HepG2 (cell line): ENCODE results near the gene TSC1.

Experiments
- CBX1 ChIP-seq: IDR thresholded peaks from one replicate; pipeline ENCODE4 v1.6.1; 2016; ENCODE audit warnings: antibody characterized with exemption, low read depth
- CTCF ChIP-seq: sonication (generic); formaldehyde crosslinking; IDR thresholded peaks from 2 replicates; pipeline ENCODE4 v1.5.0; 2020; ENCODE audit warnings: mild to moderate bottlenecking, missing genetic modification reagents, moderate library complexity
- KAT2B ChIP-seq: fragments of 150-350 bp; IDR thresholded peaks from 2 replicates; pipeline ENCODE4 v1.6.1; 2014; ENCODE audit warnings: low read depth, low read length, borderline replicate concordance
- KLF16 ChIP-seq, 2 experiments: sonication (generic) in 1 of 2; formaldehyde crosslinking in 1 of 2; IDR thresholded peaks; 2 replicates each; pipeline versions ENCODE4 v1.6.1 to v1.8.0; 2016 to 2023; ENCODE audit warnings: missing genetic modification reagents in 2 of 2, missing compliant biosample characterization in 1 of 2
- TARDBP ChIP-seq: sonication (generic); formaldehyde crosslinking; IDR thresholded peaks from 2 replicates; pipeline ENCODE4 v1.8.0; 2022; ENCODE audit warnings: mild to moderate bottlenecking, missing genetic modification reagents
- UBTF ChIP-seq: sonication (generic); formaldehyde crosslinking; IDR thresholded peaks from 2 replicates; pipeline ENCODE4 v1.4.0; 2020; ENCODE audit warnings: mild to moderate bottlenecking, missing genetic modification reagents
- ZHX2 ChIP-seq, 2 experiments: sonication (generic) in 1 of 2; formaldehyde crosslinking in 1 of 2; IDR thresholded peaks; 2 replicates each; pipeline versions ENCODE4 v1.6.1 to v1.9.0; 2014 to 2022; ENCODE audit warnings: antibody characterized with exemption in 1 of 2, borderline replicate concordance in 1 of 2, inconsistent platforms in 1 of 2, low read depth in 1 of 2, missing genetic modification reagents in 1 of 2

GRCh38 chr9:132969783-132970182 is 25.4 kb upstream of the TSC1 start:
- TF ChIP-seq CBX1 (no peak), CTCF (CRISPR knock-in tag) (no peak), TARDBP (CRISPR knock-in tag) (no peak), KAT2B (no peak), ZHX2 (IDR thresholded peaks at IDR 0.05; ENCODE audit: low read depth) (no peak), ZHX2 (CRISPR knock-in tag; IDR thresholded peaks at IDR 0.05; ENCODE audit: borderline replicate concordance) (no peak), KLF16 (CRISPR knock-in tag; IDR thresholded peaks at IDR 0.05) (no peak), UBTF (CRISPR knock-in tag) (no peak)
